Activated CD4-positive, CD25-positive, alpha-beta regulatory T cell treated with anti-CD3 and anti-CD28 coated beads, Interleukin-2, amount 50 U/mL, for 24 hours (primary cell): ENCODE data around the gene ACSBG1.

Source experiments
- ATAC-seq, 2 donors: fragments of 150-1000 bp; cut with Tn5 transposase; one replicate each; pipeline ENCODE4 v1.10.0; 2021; ENCODE audit warnings: mild to moderate bottlenecking in 1 of 2, moderate library complexity in 1 of 2

The ACSBG1 gene

GRCh38 chr15:78234515-78235040 is at the start of gene ACSBG1:
ACSBG1 (minus strand) TSS chr15:78234565; CDS start chr15:78234501, 64 bp downstream.
- ATAC-seq = no peak

DNA sequence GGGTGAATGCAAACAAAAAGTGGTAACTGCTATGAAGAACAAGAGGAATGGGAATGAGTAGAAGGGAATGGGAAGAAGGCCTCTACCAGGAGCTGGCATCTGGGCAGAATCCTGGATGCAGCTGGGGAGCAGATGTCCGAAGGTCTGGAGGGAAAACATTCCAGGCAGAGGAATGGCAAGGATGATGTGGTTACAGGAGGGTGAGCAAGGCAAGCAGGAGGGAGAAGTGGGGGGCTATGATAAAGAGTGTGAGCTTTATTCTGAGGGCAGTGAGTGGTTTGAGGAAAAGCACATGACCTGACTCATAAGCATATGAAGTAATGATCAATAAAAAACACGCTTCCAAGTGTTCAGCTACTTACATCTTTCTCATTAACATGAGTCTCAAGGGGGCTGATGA is 48.0 kb upstream of the ACSBG1 start:
- ATAC-seq = no peak

DNA sequence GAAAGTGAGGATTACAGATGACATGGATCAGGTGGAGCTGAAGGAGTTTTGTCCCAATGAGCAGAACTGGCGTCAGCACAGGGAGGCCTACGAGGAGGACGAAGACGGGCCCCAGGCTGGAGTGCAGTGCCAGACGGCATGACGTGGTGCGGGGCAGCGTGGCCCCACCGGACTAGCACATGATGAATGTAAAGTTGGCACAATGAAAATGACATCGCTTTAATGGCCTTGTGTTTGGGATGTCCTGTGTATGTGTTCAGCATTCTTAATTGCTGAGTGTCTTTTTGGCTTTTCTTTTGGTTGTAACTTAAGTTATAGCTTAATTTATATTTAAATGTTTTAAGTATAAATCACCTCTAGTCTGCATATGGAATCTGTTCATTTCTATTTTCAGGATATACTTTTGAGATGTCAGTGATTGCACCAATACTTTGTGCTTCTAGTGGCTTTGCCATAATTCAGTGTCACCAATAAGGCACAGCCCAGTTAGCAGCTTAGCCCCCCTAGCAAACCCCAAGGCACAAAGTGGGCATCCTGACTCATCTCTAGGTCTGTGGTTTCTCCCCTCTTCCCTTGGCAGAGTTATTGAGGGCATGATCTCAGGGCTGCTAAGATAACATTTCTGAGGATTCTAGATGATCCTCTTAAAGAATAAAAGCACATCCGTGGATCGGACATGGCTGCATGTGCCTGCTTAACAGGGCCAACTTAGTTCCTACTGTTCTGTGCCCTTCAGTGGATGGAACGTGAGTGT is 46.1 kb upstream of the ACSBG1 start:
- no peak for ATAC-seq

GRCh38 chr15:78276064-78276943 is 41.9 kb upstream of the ACSBG1 start:
- no peak for ATAC-seq

GRCh38 chr15:78274994-78275393 is 40.6 kb upstream of the ACSBG1 start:
- no peak for ATAC-seq

DNA sequence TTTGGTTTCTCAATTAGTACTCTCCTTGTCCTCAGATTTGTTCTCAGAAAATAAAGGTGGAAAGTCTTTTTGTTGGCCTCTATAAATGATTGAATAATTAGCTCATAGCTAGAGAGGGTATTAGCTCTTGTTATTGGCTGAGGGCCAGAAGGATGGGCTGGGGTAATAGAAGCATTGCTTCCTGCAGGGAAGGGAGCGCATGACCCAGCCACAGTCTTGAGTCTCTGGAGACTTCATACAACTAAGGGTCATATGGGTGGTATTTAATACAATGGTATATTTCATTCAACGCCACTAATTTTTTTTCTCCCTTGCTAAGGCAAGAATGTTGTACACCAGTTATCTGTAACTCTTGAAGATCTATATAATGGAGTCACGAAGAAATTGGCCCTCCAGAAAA is 38.4 kb upstream of the ACSBG1 start:
- ATAC-seq = no peak

GRCh38 chr15:78272316-78272715 is 38.0 kb upstream of the ACSBG1 start:
- no peak for ATAC-seq

DNA sequence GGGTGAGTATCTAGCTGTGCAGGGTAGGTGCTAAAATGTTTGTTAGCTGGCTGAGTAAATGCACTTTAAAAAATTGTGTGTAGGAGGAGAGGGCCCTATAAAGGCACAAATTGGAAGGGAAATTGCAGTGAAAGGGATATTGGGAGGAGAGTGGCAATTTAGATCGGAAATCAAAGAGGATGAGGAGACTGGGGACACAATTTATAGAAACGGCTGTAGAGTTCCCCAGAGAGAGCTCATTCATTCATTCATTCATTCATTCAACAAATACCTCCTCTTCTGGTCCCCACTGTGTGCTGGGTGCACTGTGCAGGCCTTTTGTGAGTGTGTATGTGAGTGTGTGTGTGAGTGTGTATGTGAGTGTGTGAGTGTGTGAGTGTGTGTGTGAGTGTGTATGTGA is 32.4 kb upstream of the ACSBG1 start:
- no peak for ATAC-seq

DNA sequence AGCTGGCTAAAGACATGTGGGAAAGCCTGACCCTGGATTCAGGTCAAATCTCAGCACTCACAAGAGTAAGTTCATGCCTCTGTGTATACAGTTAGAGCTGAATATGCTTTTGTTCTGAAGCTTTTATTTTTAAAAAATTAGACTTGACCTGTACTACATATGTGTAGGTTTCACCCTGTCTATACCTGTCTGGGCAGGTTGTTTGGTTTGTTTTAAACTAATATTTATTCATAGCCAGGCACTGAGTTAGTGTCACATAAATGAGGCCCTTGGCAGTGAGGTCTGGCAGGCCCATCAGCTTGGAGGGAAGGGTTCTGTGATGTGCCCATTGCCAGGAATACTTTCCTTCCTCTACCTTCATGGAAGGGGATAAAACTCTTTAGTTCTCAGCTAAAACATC is 31.9 kb upstream of the ACSBG1 start:
- no peak for ATAC-seq

GRCh38 chr15:78265752-78266224 is 31.4 kb upstream of the ACSBG1 start:
- ATAC-seq = peak in 1 of 2 donors; percentile 49

DNA sequence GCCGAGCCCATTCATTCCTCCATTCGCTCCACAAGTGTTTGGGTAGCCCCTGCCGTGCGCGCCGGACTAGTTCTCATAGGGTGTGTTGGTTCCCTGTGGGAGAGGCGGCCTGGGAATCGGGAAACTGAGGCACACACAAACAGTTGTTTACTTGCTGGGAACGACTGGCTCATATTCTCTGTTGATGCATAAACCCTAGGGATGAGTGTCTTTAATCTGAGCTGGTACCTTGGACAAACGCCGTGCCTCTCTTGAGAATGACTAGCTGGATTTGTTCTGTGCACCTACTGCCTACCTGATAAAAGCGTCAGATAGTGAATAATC is 30.7 kb upstream of the ACSBG1 start:
- peak in 1 of 2 donors; percentile 4 for ATAC-seq

GRCh38 chr15:78264304-78265136 is 30.2 kb upstream of the ACSBG1 start, which contains the start of gene DNAJA4:
DNAJA4 (plus strand) TSS chr15:78264562; CDS start chr15:78264764, 202 bp downstream.
- ATAC-seq = peak; percentile 73 to 74

- ATAC-seq = no peak
These were observed 29.5 kb upstream of the ACSBG1 start for GRCh38 chr15:78263907-78264303.

GRCh38 chr15:78263351-78263781 is 29.0 kb upstream of the ACSBG1 start:
- no peak for ATAC-seq

DNA sequence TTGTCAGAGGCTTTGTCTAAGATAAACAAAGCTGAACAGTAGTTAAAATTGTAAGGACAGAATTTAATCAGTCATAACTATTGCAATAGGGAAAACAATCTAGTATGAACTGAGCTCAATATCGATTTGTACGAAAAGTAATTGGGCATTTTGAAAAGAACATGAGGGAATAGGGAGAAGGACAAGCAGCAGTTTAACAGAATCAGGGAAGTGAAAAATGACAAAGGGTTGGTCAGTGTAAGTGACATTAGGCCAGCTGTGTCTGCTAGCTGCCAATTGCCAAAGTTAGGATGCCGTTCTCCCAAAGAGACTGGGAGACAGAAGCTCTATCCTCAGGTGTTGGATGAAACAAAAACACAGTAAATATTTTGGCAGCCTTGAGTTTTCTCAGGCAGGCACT is 26.7 kb upstream of the ACSBG1 start:
- no peak for ATAC-seq

GRCh38 chr15:78260489-78260888 is 26.1 kb upstream of the ACSBG1 start:
- no peak for ATAC-seq

DNA sequence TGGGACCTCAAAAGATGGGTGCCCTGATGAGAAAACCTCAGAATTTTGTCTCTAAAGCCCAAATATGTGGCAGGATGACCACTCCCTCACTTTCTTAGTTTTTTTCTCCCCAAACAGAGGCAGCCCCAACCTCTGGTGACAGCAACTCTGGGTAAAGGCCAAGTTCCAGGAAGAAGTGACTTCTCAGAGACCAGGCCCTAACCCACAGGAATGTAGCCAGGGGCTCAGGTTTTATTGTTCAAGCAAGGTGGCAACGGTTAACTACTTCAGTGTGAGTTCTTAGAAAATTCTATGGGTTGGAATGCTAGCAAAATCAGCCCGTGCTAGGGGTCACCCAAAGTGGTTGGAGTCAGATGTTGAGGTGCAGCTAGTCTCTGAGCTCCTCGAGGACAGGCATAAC is 24.9 kb upstream of the ACSBG1 start:
- ATAC-seq = no peak

GRCh38 chr15:78257681-78258080 is 23.3 kb upstream of the ACSBG1 start:
- ATAC-seq = no peak

DNA sequence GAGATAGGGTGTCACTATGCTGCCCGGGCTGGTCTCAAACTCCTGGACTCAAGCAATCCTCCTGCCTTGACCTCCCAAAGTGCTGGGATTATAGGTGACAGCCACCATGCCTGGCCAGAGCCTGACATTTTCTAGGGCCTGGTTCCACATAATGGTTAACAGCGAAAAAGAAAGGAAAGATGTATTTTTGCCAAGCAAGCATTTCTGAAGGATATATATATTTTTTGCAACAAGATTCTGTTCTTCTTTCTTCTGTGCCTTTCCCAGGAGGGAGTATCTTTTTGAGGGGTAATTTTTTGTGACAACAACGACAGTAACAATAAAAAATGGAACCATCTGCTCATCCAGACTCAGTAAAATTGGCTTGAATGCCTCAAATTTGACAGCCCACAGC is 21.7 kb upstream of the ACSBG1 start:
- no peak for ATAC-seq

- no peak for ATAC-seq
These were observed 21.2 kb upstream of the ACSBG1 start for GRCh38 chr15:78255421-78256043.

DNA sequence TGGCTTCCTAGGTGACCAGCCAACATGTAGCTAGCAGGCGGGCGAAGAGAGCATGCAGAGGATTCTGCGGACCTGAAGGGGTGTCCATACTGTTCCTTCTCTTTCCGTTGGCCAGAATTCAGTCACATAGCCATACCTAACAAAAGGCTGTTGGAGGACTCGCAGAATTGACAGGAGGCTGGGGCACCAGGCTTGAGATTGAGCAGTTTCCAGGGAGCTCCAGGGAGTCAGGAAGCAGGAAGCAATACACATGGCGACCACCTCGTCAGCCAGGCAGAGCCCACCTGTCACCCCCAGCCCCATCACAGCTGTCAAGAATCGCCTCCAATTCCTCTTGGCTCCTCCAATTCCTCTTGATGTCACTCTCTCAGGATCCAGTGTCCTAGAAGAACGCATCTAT is 16.8 kb upstream of the ACSBG1 start:
- no peak for ATAC-seq

GRCh38 chr15:78249131-78249530 is 14.8 kb upstream of the ACSBG1 start:
- ATAC-seq = no peak
